Endometrial microvascular endothelial cells (primary cell): ENCODE results near the gene RCN2. TPM values are rescaled to one million over a fixed set of nuclear protein-coding genes. Genes with fewer than 3 reads are reported as not detected.
"Not testable (repeated sequence)": the region's sequence is repeated elsewhere in the genome, so short reads cannot be mapped to it uniquely, and the experiment has no call there.

Experiments
- in situ Hi-C: cut with HindIII; loops from 2 replicates; pipeline ENCODE4 v1.10.0; 2017; ENCODE audit warnings: low sequenced_read_pairs, low pct_unique_long_range_greater_than_20kb; ENCODE audit errors: inconsistent ontology term
- total RNA-seq: library from RNA; depleted of rRNA; stranded (reverse); fragments of >200 nt; gene quantifications from one replicate; pipeline ENCODE4 v1.2.3, GENCODE V29; 2015; ENCODE audit errors: inconsistent ontology term

RCN2 gene
- total RNA-seq, 1 donor from 2014 or later: 85.5 TPM

GRCh38 chr15:76966051-76966450 is 34.5 kb downstream of the RCN2 start:
- in situ Hi-C loops: not testable (repeated sequence)

GRCh38 chr15:76967067-76967466 is 35.5 kb downstream of the RCN2 start:
- in situ Hi-C loops: no loop called here

- in situ Hi-C loops: no loop called here
Measured at GRCh38 chr15:76968306-76968705, 36.8 kb downstream of the RCN2 start.

- in situ Hi-C loops: no loop called here
Measured at GRCh38 chr15:76972389-76973361, 41.1 kb downstream of the RCN2 start.

GRCh38 chr15:76973362-76973743 is 41.8 kb downstream of the RCN2 start:
- in situ Hi-C loops: no loop called here

- in situ Hi-C loops: no loop called here
Measured at GRCh38 chr15:76973906-76974305, 42.4 kb downstream of the RCN2 start.

DNA sequence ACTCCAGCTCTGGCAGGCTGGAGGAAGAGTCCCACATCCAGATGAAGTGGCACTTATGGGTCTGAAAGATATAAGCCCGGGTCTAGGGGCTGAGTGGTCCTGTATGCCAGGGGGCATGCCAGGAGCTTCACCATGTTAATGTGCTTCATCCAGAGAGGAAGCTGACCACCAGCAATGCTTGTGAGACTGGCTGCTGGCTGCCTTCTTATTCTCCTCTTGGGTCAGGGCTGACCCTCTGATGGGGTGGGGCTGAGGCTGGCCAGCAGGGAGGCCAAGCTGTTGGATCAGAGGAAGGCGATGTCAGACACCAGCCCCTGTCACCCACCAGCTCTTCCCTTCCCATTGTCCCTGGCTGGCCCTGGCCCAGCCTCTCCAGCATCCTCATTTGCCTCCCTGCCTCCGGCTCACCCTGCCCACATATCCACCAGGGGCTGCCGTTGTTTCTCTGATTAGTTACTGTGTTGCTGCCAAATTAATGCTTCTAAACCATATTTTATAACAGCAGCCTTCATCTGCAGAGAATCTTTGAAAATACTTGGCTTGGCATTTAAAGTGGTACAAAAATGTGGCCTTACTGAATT is 43.0 kb downstream of the RCN2 start:
- in situ Hi-C loops: no loop called here

DNA sequence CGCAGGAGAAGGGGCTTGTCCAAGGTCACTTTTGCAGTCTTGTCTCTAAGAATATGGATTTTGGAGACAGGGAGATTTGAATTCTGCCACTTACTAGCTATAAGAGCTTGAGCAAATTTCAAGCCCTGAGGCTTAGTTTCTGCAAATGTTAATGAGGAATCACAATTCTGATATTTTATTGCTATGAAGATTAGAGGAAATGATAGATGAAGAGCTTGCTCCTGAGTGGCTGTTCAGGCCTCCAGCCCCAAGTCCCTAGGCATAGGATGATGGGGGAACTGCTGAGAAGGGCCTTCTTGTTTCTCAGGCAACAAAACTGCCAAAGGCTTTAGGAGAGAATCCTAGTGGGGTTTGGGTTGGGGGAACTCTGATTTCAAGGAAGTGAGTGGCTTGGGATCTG is 44.6 kb downstream of the RCN2 start:
- in situ Hi-C loops: no loop called here

GRCh38 chr15:76976572-76977270 is 45.2 kb downstream of the RCN2 start:
- in situ Hi-C loops: no loop called here

DNA sequence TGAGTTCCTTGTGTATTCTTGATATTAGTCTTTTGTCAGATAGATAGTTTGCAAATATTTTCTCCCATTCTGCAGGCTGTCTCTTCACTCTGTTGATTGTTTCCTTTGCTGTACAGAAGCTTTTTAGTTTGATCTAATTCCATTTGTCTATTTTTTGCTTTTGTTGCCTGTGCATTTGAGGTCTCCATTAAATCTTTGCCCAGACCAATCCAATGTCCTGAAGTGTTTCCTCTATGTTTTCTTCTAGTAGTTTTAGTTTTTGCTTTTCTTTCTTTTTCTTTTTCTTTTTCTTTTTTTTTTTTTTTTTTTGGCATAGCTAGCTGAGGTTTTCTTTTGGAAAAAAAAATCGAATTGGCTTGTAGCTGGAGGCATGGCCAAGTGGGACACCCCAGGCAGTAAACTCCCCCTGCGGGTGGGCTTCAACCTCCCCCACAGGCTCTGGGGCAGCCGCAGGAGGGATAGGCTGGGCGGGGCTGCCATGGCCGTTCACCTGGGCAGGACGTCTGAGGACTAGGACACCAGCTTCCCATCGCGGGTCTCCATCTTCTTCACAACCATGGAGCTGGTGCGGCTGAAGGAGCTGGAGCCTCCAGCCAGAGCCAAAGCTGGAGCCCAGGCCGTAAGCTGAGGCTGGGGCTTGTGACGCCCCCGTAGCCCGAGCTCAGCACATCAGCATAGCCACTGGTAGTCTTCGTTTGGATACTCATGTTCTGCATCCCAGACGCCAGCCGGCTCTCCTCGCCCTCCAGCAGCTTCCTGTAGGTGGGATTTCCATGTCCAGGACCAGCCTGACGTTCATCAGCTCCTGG is 47.2 kb downstream of the RCN2 start:
- in situ Hi-C loops: no loop called here

DNA sequence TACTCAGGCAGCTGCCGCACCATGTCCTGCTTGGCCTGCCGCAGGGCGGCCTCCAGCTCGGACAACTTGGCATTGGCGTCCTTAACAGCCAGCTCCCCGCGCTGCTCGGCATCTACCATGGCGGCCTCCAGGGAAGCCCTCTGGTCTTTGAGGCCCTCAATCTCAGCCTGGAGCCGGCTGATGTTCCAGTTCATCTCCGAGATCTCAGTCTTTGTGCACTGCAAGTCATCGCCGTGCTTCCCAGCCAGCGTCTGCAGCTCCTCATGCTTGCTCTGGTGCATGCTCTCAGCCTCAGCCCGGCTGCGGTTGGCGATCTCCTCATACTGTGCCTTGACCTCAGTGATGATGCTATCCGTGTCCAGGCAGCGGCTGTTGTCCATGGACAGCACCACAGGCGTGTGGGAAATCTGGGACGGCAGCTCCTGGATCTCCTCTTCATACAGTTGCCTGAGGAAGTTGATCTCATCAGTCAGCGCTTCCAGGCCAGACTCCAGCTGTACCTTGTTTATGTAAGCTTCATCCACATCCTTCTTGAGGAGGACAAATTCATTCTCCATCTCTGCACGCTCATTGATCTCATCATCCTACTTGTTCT is 47.9 kb downstream of the RCN2 start:
- in situ Hi-C loops: no loop called here

DNA sequence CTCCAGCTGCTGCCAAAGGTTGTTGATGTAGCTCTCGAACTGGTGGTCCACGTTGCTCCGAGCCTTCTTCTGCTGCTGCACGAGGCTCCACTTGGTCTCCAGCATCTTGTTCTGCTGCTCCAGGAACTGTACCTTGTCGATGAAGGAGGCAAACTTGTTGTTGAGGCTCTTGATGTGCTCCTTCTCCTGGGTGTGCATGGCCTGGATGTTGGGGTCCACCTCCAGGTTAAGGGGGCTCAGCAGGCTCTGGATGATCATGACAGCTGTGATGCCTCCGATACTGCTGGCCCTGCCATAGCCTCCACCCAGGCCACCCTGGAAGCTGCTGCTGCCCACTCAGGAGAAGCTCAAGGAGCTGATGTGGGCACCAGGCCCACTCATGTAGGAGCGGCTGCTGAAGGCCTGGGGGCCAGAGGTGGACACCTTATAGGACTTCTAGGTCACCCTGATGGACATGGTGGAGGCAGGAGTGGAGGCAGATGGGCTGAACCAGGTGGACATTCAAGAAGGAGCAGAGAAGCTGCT is 48.5 kb downstream of the RCN2 start:
- in situ Hi-C loops: no loop called here

- in situ Hi-C loops: no loop called here
Measured at GRCh38 chr15:76982356-76982755, 50.8 kb downstream of the RCN2 start.

GRCh38 chr15:76982756-76983155 is 51.2 kb downstream of the RCN2 start:
- in situ Hi-C loops: no loop called here

GRCh38 chr15:76983590-76984375 is 52.2 kb downstream of the RCN2 start:
- in situ Hi-C loops: no loop called here

GRCh38 chr15:76986743-76987142 is 55.2 kb downstream of the RCN2 start:
- in situ Hi-C loops: no loop called here

- in situ Hi-C loops: no loop called here
Measured at GRCh38 chr15:76987276-76987675, 55.7 kb downstream of the RCN2 start.
